ENCODE results near the gene GPLD1.

Gene GPLD1, protein sequence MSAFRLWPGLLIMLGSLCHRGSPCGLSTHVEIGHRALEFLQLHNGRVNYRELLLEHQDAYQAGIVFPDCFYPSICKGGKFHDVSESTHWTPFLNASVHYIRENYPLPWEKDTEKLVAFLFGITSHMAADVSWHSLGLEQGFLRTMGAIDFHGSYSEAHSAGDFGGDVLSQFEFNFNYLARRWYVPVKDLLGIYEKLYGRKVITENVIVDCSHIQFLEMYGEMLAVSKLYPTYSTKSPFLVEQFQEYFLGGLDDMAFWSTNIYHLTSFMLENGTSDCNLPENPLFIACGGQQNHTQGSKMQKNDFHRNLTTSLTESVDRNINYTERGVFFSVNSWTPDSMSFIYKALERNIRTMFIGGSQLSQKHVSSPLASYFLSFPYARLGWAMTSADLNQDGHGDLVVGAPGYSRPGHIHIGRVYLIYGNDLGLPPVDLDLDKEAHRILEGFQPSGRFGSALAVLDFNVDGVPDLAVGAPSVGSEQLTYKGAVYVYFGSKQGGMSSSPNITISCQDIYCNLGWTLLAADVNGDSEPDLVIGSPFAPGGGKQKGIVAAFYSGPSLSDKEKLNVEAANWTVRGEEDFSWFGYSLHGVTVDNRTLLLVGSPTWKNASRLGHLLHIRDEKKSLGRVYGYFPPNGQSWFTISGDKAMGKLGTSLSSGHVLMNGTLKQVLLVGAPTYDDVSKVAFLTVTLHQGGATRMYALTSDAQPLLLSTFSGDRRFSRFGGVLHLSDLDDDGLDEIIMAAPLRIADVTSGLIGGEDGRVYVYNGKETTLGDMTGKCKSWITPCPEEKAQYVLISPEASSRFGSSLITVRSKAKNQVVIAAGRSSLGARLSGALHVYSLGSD

GRCh38 chr6:24489470-24489869 is at the start of gene GPLD1:
Gene GPLD1 (minus strand): TSS chr6:24489578. CDS start chr6:24489511, 67 bp downstream.
- TF ChIP-seq, protein P1, sequence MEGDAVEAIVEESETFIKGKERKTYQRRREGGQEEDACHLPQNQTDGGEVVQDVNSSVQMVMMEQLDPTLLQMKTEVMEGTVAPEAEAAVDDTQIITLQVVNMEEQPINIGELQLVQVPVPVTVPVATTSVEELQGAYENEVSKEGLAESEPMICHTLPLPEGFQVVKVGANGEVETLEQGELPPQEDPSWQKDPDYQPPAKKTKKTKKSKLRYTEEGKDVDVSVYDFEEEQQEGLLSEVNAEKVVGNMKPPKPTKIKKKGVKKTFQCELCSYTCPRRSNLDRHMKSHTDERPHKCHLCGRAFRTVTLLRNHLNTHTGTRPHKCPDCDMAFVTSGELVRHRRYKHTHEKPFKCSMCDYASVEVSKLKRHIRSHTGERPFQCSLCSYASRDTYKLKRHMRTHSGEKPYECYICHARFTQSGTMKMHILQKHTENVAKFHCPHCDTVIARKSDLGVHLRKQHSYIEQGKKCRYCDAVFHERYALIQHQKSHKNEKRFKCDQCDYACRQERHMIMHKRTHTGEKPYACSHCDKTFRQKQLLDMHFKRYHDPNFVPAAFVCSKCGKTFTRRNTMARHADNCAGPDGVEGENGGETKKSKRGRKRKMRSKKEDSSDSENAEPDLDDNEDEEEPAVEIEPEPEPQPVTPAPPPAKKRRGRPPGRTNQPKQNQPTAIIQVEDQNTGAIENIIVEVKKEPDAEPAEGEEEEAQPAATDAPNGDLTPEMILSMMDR (conservative IDR thresholded peaks at IDR 0.05; ENCODE audit: control insufficient read depth, insufficient read depth, low read depth, low read length): no peak
- DNase-seq (ENCODE audit: low read depth): no peak
- H3K4me3 ChIP-seq (ENCODE audit: control insufficient read depth, low read depth, low read length): no peak within 1 kb of the TSS

GRCh38 chr6:24537771-24538385 is 48.5 kb upstream of the GPLD1 start:
- no peak overlapping the region for H3K4me3 ChIP-seq (ENCODE audit: control insufficient read depth, low read depth, low read length)
- TF ChIP-seq, protein P1 (conservative IDR thresholded peaks at IDR 0.05; ENCODE audit: control insufficient read depth, insufficient read depth, low read depth, low read length): no peak
- no peak for DNase-seq (ENCODE audit: low read depth)

GRCh38 chr6:24537082-24537699 is 47.8 kb upstream of the GPLD1 start:
- TF ChIP-seq, protein P1 (conservative IDR thresholded peaks at IDR 0.05; ENCODE audit: control insufficient read depth, insufficient read depth, low read depth, low read length): no peak
- H3K4me3 ChIP-seq (ENCODE audit: control insufficient read depth, low read depth, low read length): no peak overlapping the region
- DNase-seq (ENCODE audit: low read depth): no peak

GRCh38 chr6:24536466-24536865 is 47.1 kb upstream of the GPLD1 start:
- TF ChIP-seq, protein P1 (conservative IDR thresholded peaks at IDR 0.05; ENCODE audit: control insufficient read depth, insufficient read depth, low read depth, low read length): no peak
- H3K4me3 ChIP-seq (ENCODE audit: control insufficient read depth, low read depth, low read length): no peak overlapping the region
- no peak for DNase-seq (ENCODE audit: low read depth)

- H3K4me3 ChIP-seq (ENCODE audit: control insufficient read depth, low read depth, low read length): no peak overlapping the region
Observed at GRCh38 chr6:24535210-24535609, 45.8 kb upstream of the GPLD1 start.

More at GRCh38 chr6:24535210-24535609, 45.8 kb upstream of the GPLD1 start:
- DNase-seq (ENCODE audit: low read depth): no peak
- TF ChIP-seq, protein P1 (conservative IDR thresholded peaks at IDR 0.05; ENCODE audit: control insufficient read depth, insufficient read depth, low read depth, low read length): no peak

Data from fibroblast of mammary gland (primary cell).